ENCODE data around the gene PCDH9.
A peak's percentile ranks its signal among the peaks of the same experiment; 100 is the strongest.

PCDH9 gene

GRCh38 chr13:67014399-67014798, 215.7 kb downstream of the PCDH9 start:
- DNase-seq = no peak

GRCh38 chr13:67013709-67014108, 216.4 kb downstream of the PCDH9 start:
- DNase-seq = no peak

DNA sequence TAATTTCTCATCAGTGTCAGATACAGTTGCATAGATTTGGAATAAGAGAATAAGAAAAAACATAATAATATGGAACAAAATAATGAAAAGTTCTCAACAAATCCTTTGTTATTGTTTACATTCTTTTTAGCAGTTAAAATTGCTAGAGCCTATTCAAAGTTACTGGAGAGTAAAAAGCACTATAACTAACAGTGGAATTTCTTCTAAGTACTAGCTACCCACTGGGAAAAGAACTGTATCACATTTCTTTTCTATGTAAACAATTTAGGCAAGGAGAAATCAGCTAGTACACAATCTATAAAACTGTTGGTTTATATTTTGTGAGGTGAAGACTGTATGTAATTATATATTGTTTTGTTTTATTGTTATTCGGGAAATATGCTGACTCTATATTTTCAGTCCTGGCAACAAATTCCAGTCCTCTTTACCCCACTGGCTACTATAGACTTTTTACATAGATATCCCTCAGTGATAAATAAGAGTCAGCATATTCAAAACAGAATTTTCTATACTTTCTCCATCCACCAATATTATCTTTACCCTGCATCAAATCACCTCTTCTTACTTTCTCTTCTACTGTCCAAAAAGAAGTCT, 222.0 kb downstream of the PCDH9 start:
- DNase-seq = no peak

- no peak for DNase-seq
Measured at GRCh38 chr13:67004511-67004910, 225.6 kb downstream of the PCDH9 start.

DNA sequence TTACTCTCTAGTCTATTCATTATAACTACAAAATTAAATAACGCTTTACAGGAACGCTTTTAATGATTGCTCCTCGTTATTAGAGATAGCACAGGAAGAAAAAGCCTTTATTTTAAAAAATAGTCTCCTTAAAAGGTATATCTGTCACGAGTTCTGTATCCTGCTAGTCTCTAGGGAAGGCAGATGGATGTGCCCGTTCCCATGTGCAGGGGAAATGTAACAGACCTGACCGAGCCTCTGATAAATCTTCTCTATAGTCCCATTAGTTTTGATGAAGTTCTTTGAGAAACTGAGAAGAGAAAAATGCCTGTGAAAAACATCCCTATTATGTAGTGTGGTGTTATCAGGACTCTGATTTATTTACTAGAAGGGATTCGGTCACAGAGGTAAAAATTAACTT, 226.4 kb downstream of the PCDH9 start:
- DNase-seq = no peak

GRCh38 chr13:67001363-67001762, 228.8 kb downstream of the PCDH9 start:
- DNase-seq = no peak

- DNase-seq = no peak
Measured at GRCh38 chr13:66996503-66996902, 233.6 kb downstream of the PCDH9 start.

GRCh38 chr13:66995203-66995611, 234.9 kb downstream of the PCDH9 start:
- DNase-seq = no peak

- DNase-seq = no peak
Measured at GRCh38 chr13:66994517-66995202, 235.5 kb downstream of the PCDH9 start.

- peak; percentile 76 for DNase-seq
Measured at GRCh38 chr13:66994097-66994496, 236.0 kb downstream of the PCDH9 start.

DNA sequence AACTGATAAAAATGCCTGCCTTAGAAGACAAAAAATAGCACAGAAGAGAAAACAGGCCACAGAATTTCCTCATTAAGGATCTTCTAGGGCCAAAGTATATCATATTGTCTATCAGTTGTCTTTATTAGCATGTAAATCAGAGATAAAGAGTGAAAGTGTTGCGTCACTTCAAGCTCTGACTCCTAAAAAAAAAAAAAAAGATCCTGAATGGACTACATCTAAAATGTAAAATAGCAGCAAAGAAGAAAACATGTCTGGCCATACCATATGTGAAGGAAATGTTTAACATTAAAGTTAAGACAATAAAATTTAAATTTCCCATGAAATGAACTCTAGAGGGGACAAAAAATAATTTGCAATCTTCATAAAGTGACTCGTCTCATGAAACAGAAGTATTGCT, 237.4 kb downstream of the PCDH9 start:
- DNase-seq = no peak

- no peak for DNase-seq
Measured at GRCh38 chr13:66992183-66992582, 238.0 kb downstream of the PCDH9 start.

GRCh38 chr13:66984241-66984640, 245.9 kb downstream of the PCDH9 start:
- DNase-seq = no peak

DNA sequence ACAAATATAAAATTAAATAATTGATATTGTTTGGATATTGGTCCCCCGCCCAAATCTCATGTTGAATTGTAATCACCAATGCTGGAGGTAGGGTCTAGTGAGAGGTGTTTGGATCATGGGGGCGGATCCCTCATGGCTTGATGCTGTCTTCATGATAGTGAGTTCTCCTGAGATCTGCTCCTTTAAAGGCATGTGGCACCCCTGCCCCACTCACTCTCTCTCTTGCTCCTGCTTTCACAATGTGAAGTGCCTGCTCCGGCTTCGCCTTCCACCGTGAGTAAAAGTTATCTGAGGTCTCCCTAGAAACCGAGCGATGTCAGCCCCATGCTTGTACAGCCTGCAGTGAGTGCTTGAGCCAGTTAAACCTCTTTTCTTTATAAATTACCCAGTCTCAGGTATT, 248.2 kb downstream of the PCDH9 start:
- DNase-seq = no peak

DNA sequence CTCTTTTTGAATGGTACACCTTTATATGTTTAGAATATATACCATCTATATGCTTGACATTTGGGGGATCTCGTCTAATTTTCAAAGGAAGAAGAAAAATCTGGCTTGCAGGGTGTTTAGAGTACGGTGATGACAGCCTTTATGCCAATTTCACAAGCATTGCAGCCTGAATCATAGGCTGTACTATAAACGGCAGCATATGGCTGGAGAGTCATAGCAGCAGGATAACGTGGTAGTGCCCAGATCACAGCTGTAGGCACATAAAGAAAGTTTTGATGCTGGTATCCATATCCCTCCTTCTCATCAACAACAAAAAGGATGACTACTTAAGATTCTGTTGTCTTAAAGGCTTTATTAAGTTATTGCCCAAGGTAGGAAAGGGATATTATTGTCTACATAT, 253.0 kb downstream of the PCDH9 start:
- DNase-seq = no peak

GRCh38 chr13:66974889-66975288, 255.2 kb downstream of the PCDH9 start:
- DNase-seq = no peak

DNA sequence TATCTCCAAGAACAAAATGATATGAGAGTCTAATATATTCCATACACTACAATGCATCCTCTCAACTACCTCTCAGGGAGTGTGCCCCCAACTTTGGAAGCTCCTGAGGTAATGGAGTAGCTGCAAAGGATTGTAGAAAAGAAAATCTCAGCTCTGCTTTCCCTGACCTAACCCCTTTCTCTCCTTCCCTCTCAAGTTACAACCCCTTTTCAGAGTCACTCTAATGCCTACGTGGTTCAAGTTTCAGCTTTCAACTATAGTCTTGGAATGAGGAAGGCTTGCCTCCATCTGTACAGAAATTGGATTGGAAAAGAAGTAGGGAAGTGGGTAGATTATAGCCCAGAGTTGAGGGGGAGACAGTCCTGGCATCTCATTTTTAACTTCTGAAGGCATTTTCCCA, 256.0 kb downstream of the PCDH9 start:
- no peak for DNase-seq

DNA sequence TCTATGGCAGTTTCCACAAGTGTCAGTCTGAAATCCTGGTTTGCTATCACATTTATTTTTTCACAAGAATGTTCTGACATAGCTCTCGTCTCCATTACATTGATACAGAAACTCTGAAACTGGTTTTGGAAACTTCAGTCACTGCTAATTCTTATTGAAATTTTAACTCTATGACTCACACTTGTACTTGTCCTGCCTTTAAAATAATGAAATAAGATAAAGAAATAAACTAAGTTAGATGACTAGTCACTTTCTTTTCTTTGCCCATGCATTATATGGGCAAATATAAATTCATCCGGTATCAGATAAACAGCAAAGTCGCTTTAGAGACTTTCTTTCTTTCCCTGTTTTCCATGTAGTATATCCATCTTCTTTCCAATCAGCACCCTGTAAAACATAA, 257.5 kb downstream of the PCDH9 start:
- DNase-seq = no peak

DNA sequence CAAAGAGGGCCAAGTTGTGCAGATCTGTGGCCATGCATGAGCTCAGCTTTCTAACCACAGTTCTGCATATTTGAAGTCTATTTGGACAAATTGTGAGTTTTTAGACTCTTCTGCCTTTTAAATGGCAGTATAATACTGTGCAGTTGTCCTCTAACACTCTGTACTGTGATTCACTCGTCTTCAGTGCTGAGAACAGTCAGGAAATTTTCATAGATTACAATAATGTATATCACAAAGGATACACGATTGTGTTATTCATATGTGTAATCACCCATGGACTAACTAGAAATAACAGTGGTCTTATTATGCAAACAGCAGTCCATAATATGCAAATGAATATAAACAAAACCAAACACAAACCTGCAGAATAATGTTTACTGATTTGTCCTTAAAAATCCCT, 259.1 kb downstream of the PCDH9 start:
- DNase-seq = no peak

DNA sequence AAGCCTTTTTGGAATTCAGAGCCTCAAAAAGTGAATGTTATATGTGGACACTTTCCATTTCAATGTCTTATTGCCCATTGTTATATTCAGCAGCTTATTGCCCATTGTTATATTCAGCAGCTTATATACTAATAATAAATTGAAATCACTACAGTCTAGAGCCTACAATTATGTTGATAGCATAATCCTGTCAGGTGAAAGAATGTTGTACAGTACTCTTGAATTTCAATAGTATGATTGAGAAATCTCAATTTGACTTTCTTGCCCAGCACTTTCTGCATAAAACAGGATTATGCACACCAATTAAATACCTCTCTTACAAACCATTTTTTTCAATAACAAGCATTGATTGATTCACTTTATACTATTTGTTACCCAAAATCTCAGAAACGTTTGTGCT, 260.8 kb downstream of the PCDH9 start:
- no peak for DNase-seq

DNA sequence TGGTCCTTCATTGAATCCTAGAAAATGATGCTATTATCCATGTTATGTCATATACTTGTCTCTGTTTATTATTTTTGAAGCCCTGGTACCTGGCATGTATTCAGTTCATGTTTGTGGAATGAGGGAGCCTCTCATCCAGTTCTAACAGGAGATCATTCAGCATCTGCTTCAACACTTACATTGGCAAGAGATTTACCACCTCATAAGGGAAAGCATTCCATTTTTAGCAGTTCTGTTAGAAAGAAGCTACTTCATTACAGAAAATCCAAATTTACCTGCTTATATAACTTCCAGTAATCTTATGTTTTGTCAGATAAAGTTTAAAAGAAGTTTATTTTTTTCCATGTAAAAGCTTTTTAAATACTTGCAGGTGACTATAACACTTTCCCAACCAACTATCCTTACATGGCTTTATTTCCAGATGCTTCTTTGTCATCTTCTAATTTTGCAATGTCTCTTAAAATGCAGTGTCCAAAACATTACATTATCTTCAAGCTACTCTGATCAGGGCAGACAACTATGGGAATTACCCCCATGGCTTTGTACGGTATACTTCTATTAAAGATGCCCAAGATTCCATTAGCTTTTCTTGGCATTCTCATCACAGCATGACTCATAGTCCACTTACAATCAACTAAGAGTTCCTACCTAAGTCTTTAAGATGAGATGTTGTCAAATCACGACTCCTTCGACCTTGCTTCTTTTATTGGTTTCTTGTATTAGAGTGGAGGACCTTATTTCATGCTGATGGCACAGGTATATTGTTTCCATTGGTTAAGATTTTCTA, 262.1 kb downstream of the PCDH9 start:
- no peak for DNase-seq

DNA sequence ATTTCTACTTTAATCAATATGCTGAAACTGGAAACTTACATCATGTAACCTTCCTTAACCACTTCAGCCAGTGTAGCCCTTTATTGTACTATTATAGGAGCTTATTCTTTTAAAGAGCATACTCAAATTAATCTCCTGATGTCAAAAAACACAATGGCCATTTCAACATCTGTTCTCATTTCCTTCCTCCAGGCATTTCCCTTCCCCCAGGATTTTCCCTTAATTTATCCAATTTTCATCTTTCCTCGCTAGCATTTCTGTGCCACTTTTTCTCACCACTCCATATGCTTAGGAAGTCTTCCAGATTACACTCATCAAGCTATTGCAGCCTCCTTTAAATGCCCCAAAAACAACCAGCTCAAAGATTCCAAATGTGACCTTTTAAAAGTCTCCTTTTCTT, 265.0 kb downstream of the PCDH9 start:
- DNase-seq = no peak

DNA sequence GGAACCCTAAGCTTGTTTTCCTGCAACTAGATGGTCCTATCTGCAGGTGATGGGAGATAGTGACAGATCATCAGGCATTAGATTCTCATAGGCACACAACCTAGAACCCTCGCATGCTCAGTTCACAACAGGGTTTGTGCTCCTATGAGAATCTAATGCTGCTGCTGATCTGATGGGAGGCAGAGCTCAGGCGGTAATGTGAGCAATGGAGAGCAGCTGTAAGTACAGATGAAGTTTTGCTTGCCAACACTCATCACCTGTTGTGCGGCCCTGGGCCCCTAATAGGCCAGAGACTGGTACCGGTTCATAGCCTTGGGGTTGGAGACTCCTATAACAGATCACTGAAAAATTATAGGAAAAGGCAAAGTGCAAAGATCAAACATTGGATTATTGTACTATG, 267.2 kb downstream of the PCDH9 start:
- no peak for DNase-seq

DNA sequence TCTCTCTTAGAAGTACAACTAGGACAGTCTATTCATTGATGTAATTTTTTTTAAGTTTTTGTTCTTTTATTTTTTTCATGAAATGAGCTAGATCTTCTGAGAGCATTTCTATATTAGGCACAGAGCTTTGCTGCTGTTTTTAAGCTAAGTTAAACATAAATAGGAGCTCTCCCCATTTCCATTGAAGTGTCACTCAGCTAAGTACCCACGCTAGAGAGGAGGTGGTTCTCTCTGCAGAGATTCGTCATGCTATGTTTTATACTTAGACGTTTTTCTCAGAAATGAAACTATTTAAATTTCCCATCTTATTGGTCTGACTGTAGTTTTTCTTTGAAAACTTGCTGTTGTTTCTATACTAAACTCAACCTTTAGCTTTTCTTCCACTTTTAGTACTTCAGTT, 271.5 kb downstream of the PCDH9 start:
- no peak for DNase-seq
